HepG2 (cell line): Measurements from ENCODE around the gene PRPSAP1. TPM values are rescaled to one million over a fixed set of nuclear protein-coding genes. Genes with fewer than 3 reads are reported as not detected.

ENCODE experiments used
- AHDC1 ChIP-seq: sonication (generic); formaldehyde crosslinking; IDR thresholded peaks from 2 replicates; pipeline ENCODE4 v1.5.1; 2020; ENCODE audit warnings: mild to moderate bottlenecking, missing genetic modification reagents, borderline replicate concordance
- ARID2 ChIP-seq: sonication (generic); formaldehyde crosslinking; IDR thresholded peaks from 2 replicates; pipeline ENCODE4 v1.8.1; 2022; ENCODE audit warnings: mild to moderate bottlenecking, missing genetic modification reagents, borderline replicate concordance
- ARNT2 ChIP-seq: sonication (generic); formaldehyde crosslinking; IDR thresholded peaks from 2 replicates; pipeline ENCODE4 v1.8.0; 2022; ENCODE audit warnings: mild to moderate bottlenecking, low read depth, missing genetic modification reagents, moderate library complexity
- EEA1 ChIP-seq: sonication (generic); formaldehyde crosslinking; IDR thresholded peaks from 2 replicates; pipeline ENCODE4 v1.5.1; 2020; ENCODE audit warnings: mild to moderate bottlenecking, missing genetic modification reagents, borderline replicate concordance
- HNF1B ChIP-seq: sonication (generic); formaldehyde crosslinking; IDR thresholded peaks from 2 replicates; pipeline ENCODE4 v1.5.1; 2020; ENCODE audit warnings: mild to moderate bottlenecking, moderate library complexity, missing genetic modification reagents
- PAX8 ChIP-seq: sonication (generic); formaldehyde crosslinking; IDR thresholded peaks from 2 replicates; pipeline ENCODE4 v1.8.0; 2022; ENCODE audit warnings: mild to moderate bottlenecking, missing genetic modification reagents, borderline replicate concordance
- PHF21A ChIP-seq: sonication (generic); formaldehyde crosslinking; IDR thresholded peaks from 2 replicates; pipeline ENCODE4 v1.5.0; 2020; ENCODE audit warnings: mild to moderate bottlenecking, missing genetic modification reagents
- SKI ChIP-seq: fragments of 450-650 bp; IDR thresholded peaks from one replicate; pipeline ENCODE4 v1.6.1; 2018; ENCODE audit warnings: mild to moderate bottlenecking; ENCODE audit not compliant: partially characterized antibody
- ZBTB10 ChIP-seq: sonication (generic); formaldehyde crosslinking; IDR thresholded peaks from 2 replicates; pipeline ENCODE4 v1.4.0; 2020; ENCODE audit warnings: missing genetic modification reagents, borderline replicate concordance
- ZHX1 ChIP-seq: sonication (generic); formaldehyde crosslinking; IDR thresholded peaks from 2 replicates; pipeline ENCODE4 v1.8.1; 2022; ENCODE audit warnings: low read depth, mild to moderate bottlenecking, missing genetic modification reagents
- ZNF33A ChIP-seq: sonication (generic); formaldehyde crosslinking; IDR thresholded peaks from 2 replicates; pipeline ENCODE4 v1.5.1; 2020; ENCODE audit warnings: missing genetic modification reagents, mild to moderate bottlenecking, moderate library complexity, borderline replicate concordance
- ZZZ3 ChIP-seq: sonication (generic); formaldehyde crosslinking; IDR thresholded peaks from 2 replicates; pipeline ENCODE4 v1.4.0; 2020; ENCODE audit warnings: missing genetic modification reagents, mild to moderate bottlenecking, borderline replicate concordance
- polyA plus RNA-seq, 8 experiments: library from polyadenylated mRNA; depleted of rRNA in 3 of 8; stranded (reverse) in 7 of 8; unstranded in 1 of 8; fragments of >200 nt; fragmentation: Illumina TruSeq in 4 of 8; extraction: Trizol in 4 of 8; gene quantifications; 2 replicates each; pipeline versions ENCODE4 v1.2.1 to v1.2.3, GENCODE V29; 2011 to 2016; ENCODE audit warnings: low read depth in 4 of 8, missing spikeins in 1 of 8, mixed read lengths in 1 of 8; ENCODE audit not compliant: insufficient read depth in 1 of 8
- total RNA-seq, 5 experiments: library from RNA; depleted of rRNA; stranded (reverse); fragments of >200 nt; fragmentation: Illumina TruSeq; extraction: Trizol; gene quantifications; 2 replicates each; pipeline ENCODE4 v1.2.3, GENCODE V29; 2016; ENCODE audit warnings: low read depth in 1 of 5
- TF ChIP-seq, protein P1 (sequence below): IDR thresholded peaks from 2 replicates; pipeline ENCODE4 v1.6.1; 2016; ENCODE audit warnings: mild to moderate bottlenecking, missing biosample characterization, missing genetic modification reagents

The PRPSAP1 gene
- total and polyA plus RNA-seq, 2 of the 13 experiments (the other 11 are each of a cell fraction or from before 2014, with no cell fraction given): 91.1 to 314 TPM

DNA sequence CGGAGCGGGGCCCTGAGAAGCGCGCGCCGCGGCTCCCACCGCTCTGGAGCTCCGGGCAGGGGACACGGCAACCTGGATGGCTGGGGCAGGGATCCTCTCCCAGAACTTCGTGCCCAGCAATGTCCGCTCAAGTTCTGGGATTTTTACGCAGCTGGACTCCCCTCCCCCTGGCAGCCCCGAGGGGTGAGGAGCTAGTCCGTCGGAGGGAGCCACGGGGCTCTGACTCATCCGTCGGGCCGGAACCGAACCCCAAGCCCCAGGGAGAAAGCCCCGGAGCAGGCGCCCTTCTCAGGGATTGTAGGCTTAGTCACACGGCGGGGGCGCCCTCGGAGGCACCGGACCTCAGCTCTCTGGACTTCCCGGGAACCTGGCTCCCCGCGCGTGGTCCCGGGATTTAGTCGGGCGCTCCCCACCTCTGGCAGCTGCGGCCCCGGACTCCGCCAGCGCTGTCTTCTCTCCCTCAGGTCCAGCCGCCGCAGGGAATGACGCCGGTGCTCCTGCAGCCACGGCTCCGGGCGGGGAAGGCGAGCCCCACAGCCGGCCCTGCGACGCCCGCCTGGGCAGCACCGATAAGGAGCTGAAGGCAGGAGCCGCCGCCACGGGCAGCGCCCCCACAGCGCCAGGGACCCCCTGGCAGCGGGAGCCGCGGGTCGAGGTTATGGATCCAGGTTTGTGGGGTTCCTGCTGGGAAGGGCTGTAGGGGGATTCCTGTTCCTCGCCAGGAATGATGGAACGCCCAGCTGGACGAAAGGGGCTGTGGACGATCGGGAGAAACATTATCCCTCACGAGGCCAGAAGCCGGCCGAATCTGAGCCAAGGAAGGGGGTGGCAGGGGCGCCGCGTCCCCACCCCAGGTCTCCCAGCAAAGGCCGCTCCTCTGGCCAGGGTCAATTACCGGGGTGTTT, 31.5 kb upstream of the PRPSAP1 start (continued):
- peak; percentile 56 for TF ChIP-seq ZBTB10 (CRISPR knock-in tag)
- no peak for TF ChIP-seq EEA1
- no peak for TF ChIP-seq SKI
- TF ChIP-seq ZHX1: no peak
- 0 out of 2 replicates have a peak, but pooled peaks have one; percentile 14 for TF ChIP-seq HNF1B (CRISPR knock-in tag)
- TF ChIP-seq PAX8 (CRISPR knock-in tag): 0 out of 2 replicates have a peak, but pooled peaks have one; percentile 7
- peak; percentile 96 for TF ChIP-seq ZNF33A (CRISPR knock-in tag)
- TF ChIP-seq ZZZ3 (CRISPR knock-in tag): no peak
- TF ChIP-seq, protein P1, sequence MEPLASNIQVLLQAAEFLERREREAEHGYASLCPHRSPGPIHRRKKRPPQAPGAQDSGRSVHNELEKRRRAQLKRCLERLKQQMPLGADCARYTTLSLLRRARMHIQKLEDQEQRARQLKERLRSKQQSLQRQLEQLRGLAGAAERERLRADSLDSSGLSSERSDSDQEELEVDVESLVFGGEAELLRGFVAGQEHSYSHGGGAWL (CRISPR knock-in tag): 0 out of 2 replicates have a peak, but pooled peaks have one; percentile 42
- TF ChIP-seq ARNT2 (CRISPR knock-in tag): no peak
- TF ChIP-seq ARID2 (CRISPR knock-in tag): 0 out of 2 replicates have a peak, but pooled peaks have one; percentile 54
- 0 out of 2 replicates have a peak, but pooled peaks have one; percentile 20 for TF ChIP-seq AHDC1 (CRISPR knock-in tag)
- 0 out of 2 replicates have a peak, but pooled peaks have one; percentile 2 for TF ChIP-seq PHF21A (CRISPR knock-in tag)
